Activated naive CD4-positive, alpha-beta T cell (primary cell): ENCODE data around the gene C11orf68.

Experiments used
- DNase-seq, 4 experiments: peaks; one replicate each; lab custom pipeline; 2025; lab: John Stamatoyannopoulos, UW

Gene C11orf68

GRCh38 chr11:65944767-65945166, 25.9 kb upstream of the C11orf68 start:
- DNase-seq = no peak

- DNase-seq = no peak
Observed at GRCh38 chr11:65944191-65944590, 25.3 kb upstream of the C11orf68 start.

- DNase-seq = no peak
Observed at GRCh38 chr11:65942531-65942930, 23.7 kb upstream of the C11orf68 start.

- DNase-seq = no peak
Observed at GRCh38 chr11:65941720-65942310, 23.0 kb upstream of the C11orf68 start.

- DNase-seq = no peak
Observed at GRCh38 chr11:65937766-65938165, 18.9 kb upstream of the C11orf68 start.

- no peak for DNase-seq
Observed at GRCh38 chr11:65934014-65934413, 15.2 kb upstream of the C11orf68 start.

GRCh38 chr11:65932558-65932919, 13.7 kb upstream of the C11orf68 start:
- DNase-seq = no peak

- no peak for DNase-seq
Observed at GRCh38 chr11:65931773-65932557, 13.1 kb upstream of the C11orf68 start.

GRCh38 chr11:65928667-65929066, 9.8 kb upstream of the C11orf68 start:
- no peak for DNase-seq

- DNase-seq = peak in 3 of 4 experiments; percentile 18 to 67 (median 46)
Observed at GRCh38 chr11:65927904-65928397, 9.1 kb upstream of the C11orf68 start.

- no peak for DNase-seq
Observed at GRCh38 chr11:65925397-65925796, 6.5 kb upstream of the C11orf68 start.

- DNase-seq = no peak
Observed at GRCh38 chr11:65922565-65922964, 3.7 kb upstream of the C11orf68 start.

- DNase-seq = no peak
Observed at GRCh38 chr11:65921876-65922275, 3.0 kb upstream of the C11orf68 start.

GRCh38 chr11:65921033-65921555, 2.2 kb upstream of the C11orf68 start:
- no peak for DNase-seq

- no peak for DNase-seq
Observed at GRCh38 chr11:65920372-65920802, 1.5 kb upstream of the C11orf68 start.

GRCh38 chr11:65919573-65920371, 910 bp upstream of the C11orf68 start:
- peak in 3 of 4 experiments; percentile 56 to 70 (median 61) for DNase-seq

- peak; percentile 97 to 99 (median 98) for DNase-seq
Observed at GRCh38 chr11:65919141-65919572, 295 bp upstream of the C11orf68 start, which contains the start of gene DRAP1. Gene DRAP1, plus strand, starts transcription at chr11:65919426. Its CDS starts 76 bp downstream, at chr11:65919502.

- no peak for DNase-seq
Observed at GRCh38 chr11:65917434-65918210, 1.2 kb downstream of the C11orf68 start.

- DNase-seq = no peak
Observed at GRCh38 chr11:65917077-65917433, 1.8 kb downstream of the C11orf68 start.

GRCh38 chr11:65916391-65916790, 2.5 kb downstream of the C11orf68 start:
- DNase-seq = no peak

GRCh38 chr11:65915821-65916251, 3.0 kb downstream of the C11orf68 start:
- no peak for DNase-seq
